GM12878 (cell line): ENCODE results near the gene RPL10. TPM values are rescaled to one million over a fixed set of nuclear protein-coding genes. Genes with fewer than 3 reads are reported as not detected.

ENCODE experiments used
- ATAC-seq: fragments of 200-7000 bp; cut with Tn5 transposase; 3 replicates; pipeline ENCODE4 v1.9.1; 2020; ENCODE audit warnings: mild to moderate bottlenecking, moderate library complexity
- BruUV-seq: library from RNA; stranded (reverse); fragments of 400-500 nt; replicated peaks from 2 replicates; lab custom pipeline; 2021; lab: Mats Ljungman, UMichigan
- CTCF ChIA-PET: fragments of 300-600 bp; sonication (Branson Sonifier 250); formaldehyde crosslinking; extraction: SDS; loops from one replicate; lab custom pipeline; 2021; ENCODE audit warnings: inconsistent platforms; lab: Yijun Ruan, JAX
- POLR2A ChIA-PET: fragments of 350-600 bp; formaldehyde crosslinking; extraction: SDS; loops from one replicate; lab custom pipeline; 2021; ENCODE audit warnings: inconsistent platforms; lab: Charles Lee
- RAD21 ChIA-PET: fragments of 300-600 bp; sonication (Branson Sonifier 250); formaldehyde crosslinking; loops from one replicate; lab custom pipeline; 2023; ENCODE audit warnings: antibody characterized with exemption; ENCODE audit not compliant: unreplicated experiment; lab: Charles Lee
- SMC1A ChIA-PET: fragments of 300-600 bp; sonication (Branson Sonifier 250); formaldehyde crosslinking; loops from one replicate; lab custom pipeline; 2023; ENCODE audit not compliant: unreplicated experiment, uncharacterized antibody; lab: Charles Lee
- DNase-seq: peaks from one replicate; pipeline ENCODE4 v3.0.0-alpha.2; 2011; ENCODE audit warnings: low read depth, low spot score
- FAIRE-seq: peaks from 3 replicates; lab custom pipeline; 2011; peaks lifted over from hg19 to GRCh38; lab: Jason Lieb, UNC
- H2AFZ ChIP-seq: 2 replicates; pipeline ENCODE4 v1.6.0; 2011; ENCODE audit warnings: low read depth, low read length, control low read depth; ENCODE audit not compliant: control insufficient read depth
- H3K27ac ChIP-seq: 2 replicates; pipeline ENCODE4 v1.5.1; 2011; ENCODE audit warnings: control low read depth; ENCODE audit not compliant: control insufficient read depth, insufficient read depth
- H3K27me3 ChIP-seq, 2 experiments: replicated peaks in 1 of 2; 2 replicates each; pipeline versions ENCODE4 v1.6.0 to v1.6.1; 2011; ENCODE audit warnings: low read length in 1 of 2; ENCODE audit not compliant: control insufficient read depth in 2 of 2, insufficient read depth in 2 of 2
- H3K36me3 ChIP-seq, 2 experiments: 2 replicates each; pipeline ENCODE4 v1.5.1; 2011; ENCODE audit warnings: low read length in 1 of 2; ENCODE audit not compliant: control insufficient read depth in 2 of 2, insufficient read depth in 2 of 2
- H3K4me1 ChIP-seq: 2 replicates; pipeline ENCODE4 v1.6.1; 2011; ENCODE audit warnings: mild to moderate bottlenecking, low read length, moderate library complexity, mixed read lengths; ENCODE audit not compliant: control insufficient read depth, insufficient read depth
- H3K4me2 ChIP-seq: 2 replicates; pipeline ENCODE4 v1.6.0; 2011; ENCODE audit warnings: control low read depth; ENCODE audit not compliant: control insufficient read depth, insufficient read depth
- H3K4me3 ChIP-seq: fragments of 200-600 bp; sonication (generic); 2 replicates; pipeline ENCODE4 v1.5.1; 2016
- H3K79me2 ChIP-seq: 2 replicates; pipeline ENCODE4 v1.6.0; 2011; ENCODE audit warnings: low read length; ENCODE audit not compliant: control insufficient read depth, insufficient read depth
- H3K9ac ChIP-seq: 2 replicates; pipeline ENCODE4 v1.8.0; 2011; ENCODE audit warnings: low read length, control low read depth, mixed read lengths; ENCODE audit not compliant: control insufficient read depth, insufficient read depth
- H3K9me3 ChIP-seq: replicated peaks from 3 replicates; pipeline ENCODE4 v1.5.1; 2011; ENCODE audit warnings: mild to moderate bottlenecking, low read length; ENCODE audit not compliant: control insufficient read depth, insufficient read depth
- H4K20me1 ChIP-seq: 2 replicates; pipeline ENCODE4 v1.6.0; 2011; ENCODE audit not compliant: control insufficient read depth, insufficient read depth
- CHD2 ChIP-seq: IDR thresholded peaks from 2 replicates; pipeline ENCODE4 v1.6.1; 2011; ENCODE audit warnings: low read depth, low read length, improper control_type of control experiment, borderline replicate concordance
- EZH2 ChIP-seq: IDR thresholded peaks from 2 replicates; pipeline ENCODE4 v1.6.1; 2012; ENCODE audit warnings: low read depth, mild to moderate bottlenecking, control low read depth, inconsistent platforms, low read length, borderline replicate concordance; ENCODE audit not compliant: control insufficient read depth
- IKZF1 ChIP-seq: fragments of 450-650 bp; conservative IDR thresholded peaks from 2 replicates; pipeline ENCODE4 v1.6.1; 2017; ENCODE audit warnings: antibody characterized with exemption, mild to moderate bottlenecking
- IRF5 ChIP-seq: fragments of 450-650 bp; IDR thresholded peaks from 2 replicates; pipeline ENCODE4 v1.6.1; 2017; ENCODE audit warnings: borderline replicate concordance
- MEF2B ChIP-seq: fragments of 450-650 bp; IDR thresholded peaks from 2 replicates; pipeline ENCODE4 v1.6.1; 2018; ENCODE audit warnings: mild to moderate bottlenecking, moderate library complexity; ENCODE audit not compliant: partially characterized antibody, poor library complexity, severe bottlenecking
- MXI1 ChIP-seq: fragments of 150-350 bp; IDR thresholded peaks from 2 replicates; pipeline ENCODE4 v1.6.1; 2011; ENCODE audit warnings: low read depth, mild to moderate bottlenecking, inconsistent platforms, low read length, improper control_type of control experiment
- POLR2AphosphoS5 ChIP-seq: IDR thresholded peaks from 2 replicates; pipeline ENCODE4 v1.6.1; 2011; ENCODE audit warnings: mild to moderate bottlenecking, low read length, inconsistent platforms
- RUNX3 ChIP-seq: IDR thresholded peaks from 2 replicates; pipeline ENCODE4 v1.6.1; 2012; ENCODE audit warnings: low read length, inconsistent platforms
- ZNF24 ChIP-seq: fragments of 450-650 bp; IDR thresholded peaks from 2 replicates; pipeline ENCODE4 v1.6.1; 2017; ENCODE audit warnings: antibody characterized with exemption, mild to moderate bottlenecking
- ZSCAN29 ChIP-seq: fragments of 450-650 bp; IDR thresholded peaks from 2 replicates; pipeline ENCODE4 v1.6.1; 2017; ENCODE audit warnings: mild to moderate bottlenecking, moderate library complexity
- WGBS: methylation state at CpG from one replicate; pipeline ENCODE4 v1.1.6; 2016; ENCODE audit warnings: low lambda C conversion rate; ENCODE audit not compliant: insufficient replicate concordance, insufficient coverage; ENCODE audit errors: missing lambda C conversion rate; 5-methylcytosine and 5-hydroxymethylcytosine counted together
- in situ Hi-C: fragments of 300-500 bp; cut with MboI; formaldehyde crosslinking; loops from 9 replicates; pipeline ENCODE4 v1.14.3; 2018; ENCODE audit warnings: mixed read lengths
- intact Hi-C: fragments of 100-400 bp; cut with micrococcal nuclease; formaldehyde crosslinking; loops from one replicate; pipeline ENCODE4 v1.14.2; 2022; ENCODE audit not compliant: unreplicated experiment
- polyA plus RNA-seq, 11 experiments: library from polyadenylated mRNA; depleted of rRNA in 4 of 11; unstranded in 6 of 11; stranded (reverse) in 5 of 11; fragments of >200 nt; fragmentation: Nextera tagmentation in 4 of 11; fragmentation: Illumina TruSeq in 1 of 11; extraction: Ambion mirVana in 4 of 11; extraction: Trizol in 1 of 11; gene quantifications; 1 replicate in 1 of 11; 2 replicates in 10 of 11; pipeline versions ENCODE4 v1.2.1 to v1.2.3, GENCODE V29; 2011 to 2016; ENCODE audit warnings: inconsistent platforms in 2 of 11, missing spikeins in 2 of 11, low read depth in 1 of 11
- total RNA-seq, 4 experiments: library from RNA; depleted of rRNA in 3 of 4; stranded (reverse); fragments of >200 nt in 3 of 4; fragmentation: Illumina TruSeq in 1 of 4; extraction: Trizol in 1 of 4; gene quantifications; 2 replicates each; pipeline versions ENCODE4 v1.2.1 to v1.2.3, GENCODE V29; 2013 to 2021
- TF ChIP-seq, protein P1 (sequence below): fragments of 450-650 bp; IDR thresholded peaks from 2 replicates; pipeline ENCODE4 v1.6.1; 2017; ENCODE audit warnings: low read depth, mild to moderate bottlenecking, moderate library complexity
- TF ChIP-seq, protein P2 (sequence below), 3 experiments: IDR thresholded peaks in 2 of 3; conservative IDR thresholded peaks in 1 of 3; 2 replicates each; pipeline ENCODE4 v1.5.1; 2011; ENCODE audit warnings: low read depth in 3 of 3, low read length in 3 of 3, mild to moderate bottlenecking in 3 of 3, control low read depth in 2 of 3, moderate library complexity in 2 of 3, inconsistent platforms in 1 of 3, mixed read lengths in 1 of 3; ENCODE audit not compliant: control insufficient read depth in 2 of 3, insufficient read depth in 1 of 3; ENCODE audit errors: extremely low read depth in 1 of 3

The RPL10 gene
- total and polyA plus RNA-seq, 10 of the 15 experiments (the other 5 are each of a cell fraction or from before 2014, with no cell fraction given): 1,938 to 7,222 (median 4,494) TPM

GRCh38 chrX:154417157-154417556, 19.0 kb downstream of the RPL10 start:
- Histone ChIP-seq H3K36me3 (no peaks in the 10 kb centered on the region), H3K27ac (no peak overlapping the region), H3K4me2 (no peak overlapping the region), H3K4me1 (no peaks in the 10 kb centered on the region), H3K79me2 (peaks cover 5% of the 10 kb centered on the region), H3K9me3 (no peaks in the 10 kb centered on the region; the same call in 2 of the 3 replicates), H2AFZ (no peak overlapping the region), H3K4me3 (no peak overlapping the region), H3K9ac (no peak overlapping the region), H4K20me1 (no peaks in the 10 kb centered on the region), H3K27me3 (no peaks in the 10 kb centered on the region)
- BruUV-seq: no TSS peak
- POLR2A ChIA-PET: no interaction called here
- in situ Hi-C loops: no loop called here
- WGBS: 53% methylated on average over 7 of the region's 7 CpGs
- TF ChIP-seq EZH2 (no peak), POLR2AphosphoS5 (no peak)
- SMC1A ChIA-PET: no interaction called here
- intact Hi-C loops: no loop called here
- CTCF ChIA-PET: no interaction called here
- no peak for FAIRE-seq
- RAD21 ChIA-PET: no interaction called here
- no peak for ATAC-seq
- DNase-seq: no peak

DNA sequence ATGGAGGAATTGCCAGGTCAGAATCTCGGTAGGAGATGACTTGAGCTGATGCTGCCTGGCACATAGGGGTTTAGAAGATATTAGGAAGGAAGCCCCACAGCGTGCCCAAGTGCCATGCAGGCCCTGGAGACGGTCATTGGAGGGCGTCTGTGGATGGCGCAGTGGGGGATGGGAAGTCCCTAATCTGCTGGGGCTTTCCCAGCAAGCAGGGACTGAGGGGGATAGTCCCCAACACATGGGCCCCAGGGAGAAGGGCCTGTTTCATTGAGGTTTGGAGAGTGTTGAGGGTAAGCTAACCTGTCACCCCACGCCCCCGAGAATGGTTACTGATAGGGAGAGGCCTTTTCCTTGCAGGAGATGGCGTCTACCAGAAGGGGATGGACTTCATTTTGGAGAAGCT, 21.0 kb downstream of the RPL10 start:
- RAD21 ChIA-PET: no interaction called here
- H3K4me1 ChIP-seq: no peaks in the 10 kb centered on the region
- POLR2A ChIA-PET: interaction anchor here (1.0 to 1.2 kb wide), 2 partner anchors 9 to 10 kb away, joined by 3 read pairs; partner anchors contain the start of gene ATP6AP1
- FAIRE-seq (no peak), ATAC-seq (peak; percentile 93), DNase-seq (no peak)
- CTCF ChIA-PET: interaction anchor here (1.0 to 1.3 kb wide), 2 partner anchors 9 to 46 kb away, joined by 3 to 4 read pairs; partner anchors contain the start of gene ATP6AP1
- intact Hi-C loops: no loop called here
- WGBS: 27% methylated on average over 8 of the region's 8 CpGs
- H3K27me3 ChIP-seq: no peaks in the 10 kb centered on the region
- no peak overlapping the region for H3K4me3 ChIP-seq
- H3K79me2 ChIP-seq: no peaks in the 10 kb centered on the region
- H2AFZ ChIP-seq: no peak overlapping the region
- no peaks in the 10 kb centered on the region for H4K20me1 ChIP-seq
- in situ Hi-C loops: no loop called here
- SMC1A ChIA-PET: interaction anchor here (0.6 kb wide), 1 partner anchor 412 kb away, joined by 3 read pairs; no protein-coding TSS in a partner anchor
- H3K36me3 ChIP-seq: no peaks in the 10 kb centered on the region
- H3K9ac ChIP-seq: no peak overlapping the region; the same call in 1 of the 2 replicates
- BruUV-seq: no TSS peak
- no peaks in the 10 kb centered on the region; the same call in 2 of the 3 replicates for H3K9me3 ChIP-seq
- H3K4me2 ChIP-seq: no peak overlapping the region
- H3K27ac ChIP-seq: peak overlapping the region; percentile 37
- peak; percentile 42 for TF ChIP-seq MEF2B
- no peak for TF ChIP-seq MXI1
- TF ChIP-seq ZSCAN29: no peak
- TF ChIP-seq CHD2: 0 out of 2 replicates have a peak, but pooled peaks have one; percentile 59
- TF ChIP-seq RUNX3: peak; percentile 23; the same call in 1 of the 2 replicates
- TF ChIP-seq IKZF1: peak; percentile 27; the same call in 1 of the 2 replicates
- TF ChIP-seq IRF5: no peak
- no peak for TF ChIP-seq ZNF24
- TF ChIP-seq, protein P1, sequence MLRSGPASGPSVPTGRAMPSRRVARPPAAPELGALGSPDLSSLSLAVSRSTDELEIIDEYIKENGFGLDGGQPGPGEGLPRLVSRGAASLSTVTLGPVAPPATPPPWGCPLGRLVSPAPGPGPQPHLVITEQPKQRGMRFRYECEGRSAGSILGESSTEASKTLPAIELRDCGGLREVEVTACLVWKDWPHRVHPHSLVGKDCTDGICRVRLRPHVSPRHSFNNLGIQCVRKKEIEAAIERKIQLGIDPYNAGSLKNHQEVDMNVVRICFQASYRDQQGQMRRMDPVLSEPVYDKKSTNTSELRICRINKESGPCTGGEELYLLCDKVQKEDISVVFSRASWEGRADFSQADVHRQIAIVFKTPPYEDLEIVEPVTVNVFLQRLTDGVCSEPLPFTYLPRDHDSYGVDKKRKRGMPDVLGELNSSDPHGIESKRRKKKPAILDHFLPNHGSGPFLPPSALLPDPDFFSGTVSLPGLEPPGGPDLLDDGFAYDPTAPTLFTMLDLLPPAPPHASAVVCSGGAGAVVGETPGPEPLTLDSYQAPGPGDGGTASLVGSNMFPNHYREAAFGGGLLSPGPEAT: peak; percentile 36; the same call in 1 of the 2 replicates
- TF ChIP-seq, protein P2, sequence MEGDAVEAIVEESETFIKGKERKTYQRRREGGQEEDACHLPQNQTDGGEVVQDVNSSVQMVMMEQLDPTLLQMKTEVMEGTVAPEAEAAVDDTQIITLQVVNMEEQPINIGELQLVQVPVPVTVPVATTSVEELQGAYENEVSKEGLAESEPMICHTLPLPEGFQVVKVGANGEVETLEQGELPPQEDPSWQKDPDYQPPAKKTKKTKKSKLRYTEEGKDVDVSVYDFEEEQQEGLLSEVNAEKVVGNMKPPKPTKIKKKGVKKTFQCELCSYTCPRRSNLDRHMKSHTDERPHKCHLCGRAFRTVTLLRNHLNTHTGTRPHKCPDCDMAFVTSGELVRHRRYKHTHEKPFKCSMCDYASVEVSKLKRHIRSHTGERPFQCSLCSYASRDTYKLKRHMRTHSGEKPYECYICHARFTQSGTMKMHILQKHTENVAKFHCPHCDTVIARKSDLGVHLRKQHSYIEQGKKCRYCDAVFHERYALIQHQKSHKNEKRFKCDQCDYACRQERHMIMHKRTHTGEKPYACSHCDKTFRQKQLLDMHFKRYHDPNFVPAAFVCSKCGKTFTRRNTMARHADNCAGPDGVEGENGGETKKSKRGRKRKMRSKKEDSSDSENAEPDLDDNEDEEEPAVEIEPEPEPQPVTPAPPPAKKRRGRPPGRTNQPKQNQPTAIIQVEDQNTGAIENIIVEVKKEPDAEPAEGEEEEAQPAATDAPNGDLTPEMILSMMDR (IDR thresholded peaks at IDR 0.05 in 2 of 3, conservative IDR thresholded peaks at IDR 0.05 in 1 of 3; ENCODE audit: control insufficient read depth in 2 of 3, extremely low read depth in 1 of 3, insufficient read depth in 1 of 3, low read depth in 3 of 3, low read length in 3 of 3): peak in 1 of 3 experiments; percentile 32; a peak in 1 of 6 replicates
